ENCODE measurements around the gene FHOD1.

Gene FHOD1

DNA sequence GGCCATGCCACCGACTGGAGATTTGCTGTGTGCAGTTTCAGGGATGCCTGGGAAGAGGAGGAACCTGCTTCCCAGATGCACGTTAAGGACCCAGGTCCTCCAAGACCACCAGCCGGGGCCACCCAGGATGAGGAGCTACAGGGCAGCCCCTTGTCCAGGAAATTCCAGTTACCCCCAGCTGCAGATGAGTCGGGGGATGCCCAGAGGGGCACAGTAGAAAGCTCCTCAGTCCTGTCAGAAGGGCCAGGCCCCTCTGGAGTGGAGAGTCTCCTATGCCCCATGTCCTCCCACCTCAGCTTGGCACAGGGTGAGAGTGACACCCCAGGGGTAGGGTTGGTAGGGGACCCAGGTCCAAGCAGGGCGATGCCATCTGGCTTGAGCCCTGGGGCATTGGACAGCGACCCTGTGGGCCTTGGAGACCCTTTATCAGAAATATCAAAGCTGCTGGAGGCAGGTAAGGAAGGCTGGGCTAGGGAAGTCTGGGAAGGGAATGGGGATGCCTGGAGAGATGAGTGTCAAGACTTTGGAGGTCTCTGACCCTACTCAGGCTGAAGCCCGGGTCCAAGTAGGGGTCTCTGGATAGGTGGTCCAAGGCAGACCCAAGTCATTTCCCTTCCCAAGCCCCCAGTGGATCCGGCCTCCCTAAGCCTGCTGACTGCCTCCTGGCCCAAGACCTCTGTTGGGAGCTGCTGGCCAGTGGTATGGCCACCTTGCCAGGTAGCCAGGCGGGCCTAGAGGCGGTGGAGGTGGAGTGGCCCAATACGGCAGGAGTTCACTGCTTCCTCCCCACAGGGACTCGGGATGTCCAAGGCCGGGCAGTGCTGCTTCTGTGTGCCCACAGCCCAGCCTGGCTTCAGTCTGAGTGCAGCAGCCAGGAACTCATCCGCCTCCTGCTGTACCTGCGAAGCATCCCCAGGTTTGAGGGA lies 33.1 kb upstream of the FHOD1 start:
- no peak for TF ChIP-seq TAF1 (IDR thresholded peaks at IDR 0.05; ENCODE audit: borderline replicate concordance, insufficient read depth, low read length)
- TF ChIP-seq POLR2AphosphoS5 (IDR thresholded peaks at IDR 0.05; ENCODE audit: low read depth, low read length): no peak
- no peak for TF ChIP-seq SIN3A (IDR thresholded peaks at IDR 0.05; ENCODE audit: borderline replicate concordance, insufficient read depth, low read length)
- TF ChIP-seq, protein P1, sequence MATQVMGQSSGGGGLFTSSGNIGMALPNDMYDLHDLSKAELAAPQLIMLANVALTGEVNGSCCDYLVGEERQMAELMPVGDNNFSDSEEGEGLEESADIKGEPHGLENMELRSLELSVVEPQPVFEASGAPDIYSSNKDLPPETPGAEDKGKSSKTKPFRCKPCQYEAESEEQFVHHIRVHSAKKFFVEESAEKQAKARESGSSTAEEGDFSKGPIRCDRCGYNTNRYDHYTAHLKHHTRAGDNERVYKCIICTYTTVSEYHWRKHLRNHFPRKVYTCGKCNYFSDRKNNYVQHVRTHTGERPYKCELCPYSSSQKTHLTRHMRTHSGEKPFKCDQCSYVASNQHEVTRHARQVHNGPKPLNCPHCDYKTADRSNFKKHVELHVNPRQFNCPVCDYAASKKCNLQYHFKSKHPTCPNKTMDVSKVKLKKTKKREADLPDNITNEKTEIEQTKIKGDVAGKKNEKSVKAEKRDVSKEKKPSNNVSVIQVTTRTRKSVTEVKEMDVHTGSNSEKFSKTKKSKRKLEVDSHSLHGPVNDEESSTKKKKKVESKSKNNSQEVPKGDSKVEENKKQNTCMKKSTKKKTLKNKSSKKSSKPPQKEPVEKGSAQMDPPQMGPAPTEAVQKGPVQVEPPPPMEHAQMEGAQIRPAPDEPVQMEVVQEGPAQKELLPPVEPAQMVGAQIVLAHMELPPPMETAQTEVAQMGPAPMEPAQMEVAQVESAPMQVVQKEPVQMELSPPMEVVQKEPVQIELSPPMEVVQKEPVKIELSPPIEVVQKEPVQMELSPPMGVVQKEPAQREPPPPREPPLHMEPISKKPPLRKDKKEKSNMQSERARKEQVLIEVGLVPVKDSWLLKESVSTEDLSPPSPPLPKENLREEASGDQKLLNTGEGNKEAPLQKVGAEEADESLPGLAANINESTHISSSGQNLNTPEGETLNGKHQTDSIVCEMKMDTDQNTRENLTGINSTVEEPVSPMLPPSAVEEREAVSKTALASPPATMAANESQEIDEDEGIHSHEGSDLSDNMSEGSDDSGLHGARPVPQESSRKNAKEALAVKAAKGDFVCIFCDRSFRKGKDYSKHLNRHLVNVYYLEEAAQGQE (IDR thresholded peaks at IDR 0.05; ENCODE audit: insufficient read depth in 1 of 2, low read depth in 2 of 2, low read length in 2 of 2): no peak
- TF ChIP-seq FOXP2 (optimal IDR thresholded peaks at IDR 0.05; ENCODE audit: borderline replicate concordance, extremely low read depth, extremely low read length, insufficient read depth): no peak

DNA sequence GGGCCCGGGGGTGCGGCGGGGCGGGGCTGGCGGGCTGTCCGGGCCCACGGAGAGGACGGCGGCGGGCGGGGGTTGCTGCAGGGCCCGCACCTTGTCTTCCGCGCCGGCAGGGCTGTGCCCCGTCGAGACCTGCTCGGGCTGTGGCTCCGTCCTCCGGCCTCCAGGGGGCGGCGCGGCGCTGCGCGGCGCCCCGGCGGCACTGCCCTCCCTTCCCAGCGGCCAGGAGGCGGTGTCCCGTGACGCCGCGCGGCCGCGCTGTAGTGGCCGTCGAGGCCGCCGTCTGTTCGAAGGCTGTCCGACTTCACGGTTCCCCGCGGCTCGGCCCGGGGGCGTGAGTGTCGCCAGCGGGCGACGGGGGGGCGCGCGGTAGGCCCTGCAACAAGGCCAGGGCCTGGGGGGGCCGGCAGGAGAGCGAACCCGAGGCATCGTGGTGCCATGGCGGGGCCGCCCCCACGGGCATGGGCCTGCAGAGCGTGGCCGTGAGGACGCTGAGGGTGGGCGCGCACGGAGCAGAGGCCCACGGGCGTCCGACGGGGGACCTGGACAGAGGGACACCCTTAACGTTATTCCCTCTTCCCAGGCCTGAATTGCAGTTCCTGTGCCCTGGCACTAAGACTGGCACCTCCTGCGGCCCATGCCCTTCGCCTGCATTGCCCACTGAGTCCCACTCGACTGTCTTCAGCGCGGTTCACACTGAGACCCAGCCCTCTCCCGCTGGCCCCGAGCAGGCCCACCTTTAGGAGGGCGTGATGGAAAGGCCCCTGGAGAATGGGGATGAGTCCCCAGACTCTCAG lies 32.2 kb upstream of the FHOD1 start, which contains the start of gene PLEKHG4:
PLEKHG4 (plus strand) TSS at position 237 of the 794 bp plus-strand sequence; CDS start at position 750, 513 bp downstream.
- TF ChIP-seq, protein P1 (IDR thresholded peaks at IDR 0.05; ENCODE audit: insufficient read depth in 1 of 2, low read depth in 2 of 2, low read length in 2 of 2): no peak
- no peak for TF ChIP-seq FOXP2 (optimal IDR thresholded peaks at IDR 0.05; ENCODE audit: borderline replicate concordance, extremely low read depth, extremely low read length, insufficient read depth)
- no peak for TF ChIP-seq SIN3A (IDR thresholded peaks at IDR 0.05; ENCODE audit: borderline replicate concordance, insufficient read depth, low read length)
- no peak for TF ChIP-seq TAF1 (IDR thresholded peaks at IDR 0.05; ENCODE audit: borderline replicate concordance, insufficient read depth, low read length)
- no peak for TF ChIP-seq POLR2AphosphoS5 (IDR thresholded peaks at IDR 0.05; ENCODE audit: low read depth, low read length)

DNA sequence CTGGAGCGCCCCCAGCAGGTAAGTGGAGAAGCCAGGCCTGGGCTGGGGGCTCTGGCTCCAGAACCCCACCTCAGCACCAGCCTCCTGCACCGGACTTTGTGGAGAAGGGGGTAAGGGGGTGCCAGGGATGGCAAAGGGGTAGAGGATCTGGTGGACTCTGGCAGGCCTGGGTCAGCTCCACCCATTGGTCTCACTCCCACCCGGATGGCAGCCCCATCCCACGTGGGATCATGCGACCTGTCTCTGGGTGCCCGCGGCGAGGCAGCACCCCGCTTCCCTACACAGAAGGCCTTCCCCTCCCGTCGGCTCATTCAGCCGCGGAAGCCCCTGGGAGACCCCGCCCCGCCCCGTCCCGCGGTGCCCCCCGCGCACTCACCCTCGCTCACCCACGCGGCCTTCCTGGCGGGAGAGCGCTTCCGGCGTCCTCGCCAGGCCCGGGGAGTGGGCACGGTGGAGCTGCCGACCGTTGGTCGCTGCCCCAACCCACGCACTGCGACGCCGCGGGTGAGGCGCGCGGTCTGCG lies 31.6 kb upstream of the FHOD1 start:
- TF ChIP-seq FOXP2 (optimal IDR thresholded peaks at IDR 0.05; ENCODE audit: borderline replicate concordance, extremely low read depth, extremely low read length, insufficient read depth) (no peak), TAF1 (IDR thresholded peaks at IDR 0.05; ENCODE audit: borderline replicate concordance, insufficient read depth, low read length) (no peak), POLR2AphosphoS5 (IDR thresholded peaks at IDR 0.05; ENCODE audit: low read depth, low read length) (no peak), SIN3A (IDR thresholded peaks at IDR 0.05; ENCODE audit: borderline replicate concordance, insufficient read depth, low read length) (no peak)
- TF ChIP-seq, protein P1 (IDR thresholded peaks at IDR 0.05; ENCODE audit: insufficient read depth in 1 of 2, low read depth in 2 of 2, low read length in 2 of 2): no peak

DNA sequence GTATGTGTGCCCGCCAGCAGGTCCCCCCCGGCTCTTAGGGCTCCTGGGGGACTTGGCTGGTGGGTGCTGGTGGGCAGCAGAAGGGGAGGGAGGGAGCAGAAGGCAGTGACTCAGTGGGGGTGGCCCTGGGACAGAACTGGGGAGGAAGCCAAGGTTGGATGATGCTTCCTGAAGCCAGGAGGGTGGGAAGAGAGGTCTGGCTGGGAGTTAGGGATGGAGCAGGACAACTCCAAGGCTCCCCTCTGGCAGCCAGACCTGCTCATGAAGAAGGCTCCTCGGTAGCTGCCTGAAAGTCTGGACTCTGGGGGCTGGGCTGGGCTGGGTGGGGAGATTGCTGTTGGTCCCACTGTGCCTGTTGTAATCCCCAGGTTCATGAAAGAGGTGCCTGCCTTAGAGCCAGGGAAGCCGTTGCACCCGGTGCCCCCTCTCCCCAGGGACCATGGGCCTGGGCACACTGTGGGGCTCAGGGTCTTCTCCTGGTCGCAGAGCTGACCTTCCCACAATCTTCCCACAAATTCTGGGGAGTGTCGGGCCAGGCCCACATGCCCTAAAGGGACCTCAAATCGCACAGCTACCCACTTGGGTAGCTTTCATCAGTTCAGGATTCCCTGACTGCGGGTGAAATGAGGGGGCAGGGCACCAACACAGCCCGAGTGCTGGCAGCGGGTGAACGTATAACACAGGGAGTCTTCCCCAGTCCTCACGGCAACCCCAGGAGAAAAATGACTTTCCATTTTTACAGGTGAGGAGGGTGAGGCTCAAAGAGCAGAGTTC lies 30.9 kb upstream of the FHOD1 start:
- TF ChIP-seq TAF1 (IDR thresholded peaks at IDR 0.05; ENCODE audit: borderline replicate concordance, insufficient read depth, low read length) (no peak), SIN3A (IDR thresholded peaks at IDR 0.05; ENCODE audit: borderline replicate concordance, insufficient read depth, low read length) (no peak), FOXP2 (optimal IDR thresholded peaks at IDR 0.05; ENCODE audit: borderline replicate concordance, extremely low read depth, extremely low read length, insufficient read depth) (no peak), POLR2AphosphoS5 (IDR thresholded peaks at IDR 0.05; ENCODE audit: low read depth, low read length) (no peak)
- TF ChIP-seq, protein P1 (IDR thresholded peaks at IDR 0.05; ENCODE audit: insufficient read depth in 1 of 2, low read depth in 2 of 2, low read length in 2 of 2): no peak

All from PFSK-1 (cell line).